Nephron (organoid): ENCODE data around the gene PAK5.

ENCODE experiments used
- H3K27ac Mint-ChIP-seq, 3 experiments: 2 replicates each; pipeline ENCODE4 v1.8.0; 2020; ENCODE audit warnings: mixed read lengths in 3 of 3, mild to moderate bottlenecking in 2 of 3, moderate library complexity in 1 of 3
- H3K27me3 Mint-ChIP-seq: 2 replicates; pipeline ENCODE4 v1.8.0; 2021; ENCODE audit warnings: low read depth, mild to moderate bottlenecking, moderate library complexity, mixed read lengths
- H3K36me3 Mint-ChIP-seq: 2 replicates; pipeline ENCODE4 v1.8.0; 2020; ENCODE audit warnings: low read depth, mixed read lengths
- H3K4me1 Mint-ChIP-seq: 2 replicates; pipeline ENCODE4 v1.8.0; 2020; ENCODE audit warnings: mixed read lengths
- H3K4me3 Mint-ChIP-seq, 3 experiments: 2 replicates each; pipeline ENCODE4 v1.8.0; 2020; ENCODE audit warnings: mild to moderate bottlenecking in 3 of 3, mixed read lengths in 3 of 3, moderate library complexity in 2 of 3
- H3K9me3 Mint-ChIP-seq: 2 replicates; pipeline ENCODE4 v1.8.0; 2020; ENCODE audit warnings: mixed read lengths
- TF ChIP-seq, protein P1 (sequence below), 3 experiments: fragments of 200-600 bp; sonication (generic); IDR thresholded peaks; one replicate each; pipeline ENCODE4 v1.5.0; 2021; ENCODE audit warnings: antibody characterized with exemption in 3 of 3; ENCODE audit not compliant: unreplicated experiment in 3 of 3

Gene PAK5

GRCh38 chr20:9517297-9518162, 321.3 kb downstream of the PAK5 start:
- peak overlapping the region; percentile 23 to 88 (median 53) for H3K4me3 Mint-ChIP-seq
- TF ChIP-seq, protein P1, sequence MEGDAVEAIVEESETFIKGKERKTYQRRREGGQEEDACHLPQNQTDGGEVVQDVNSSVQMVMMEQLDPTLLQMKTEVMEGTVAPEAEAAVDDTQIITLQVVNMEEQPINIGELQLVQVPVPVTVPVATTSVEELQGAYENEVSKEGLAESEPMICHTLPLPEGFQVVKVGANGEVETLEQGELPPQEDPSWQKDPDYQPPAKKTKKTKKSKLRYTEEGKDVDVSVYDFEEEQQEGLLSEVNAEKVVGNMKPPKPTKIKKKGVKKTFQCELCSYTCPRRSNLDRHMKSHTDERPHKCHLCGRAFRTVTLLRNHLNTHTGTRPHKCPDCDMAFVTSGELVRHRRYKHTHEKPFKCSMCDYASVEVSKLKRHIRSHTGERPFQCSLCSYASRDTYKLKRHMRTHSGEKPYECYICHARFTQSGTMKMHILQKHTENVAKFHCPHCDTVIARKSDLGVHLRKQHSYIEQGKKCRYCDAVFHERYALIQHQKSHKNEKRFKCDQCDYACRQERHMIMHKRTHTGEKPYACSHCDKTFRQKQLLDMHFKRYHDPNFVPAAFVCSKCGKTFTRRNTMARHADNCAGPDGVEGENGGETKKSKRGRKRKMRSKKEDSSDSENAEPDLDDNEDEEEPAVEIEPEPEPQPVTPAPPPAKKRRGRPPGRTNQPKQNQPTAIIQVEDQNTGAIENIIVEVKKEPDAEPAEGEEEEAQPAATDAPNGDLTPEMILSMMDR (IDR thresholded peaks at IDR 0.05; ENCODE audit: unreplicated experiment in 3 of 3) = no peak
- H3K9me3 Mint-ChIP-seq = no peaks in the 10 kb centered on the region
- peaks cover 80% of the 10 kb centered on the region for H3K27me3 Mint-ChIP-seq
- H3K36me3 Mint-ChIP-seq = no peaks in the 10 kb centered on the region
- H3K4me1 Mint-ChIP-seq = peaks cover 31% of the 10 kb centered on the region
- H3K27ac Mint-ChIP-seq = no peak overlapping the region

DNA sequence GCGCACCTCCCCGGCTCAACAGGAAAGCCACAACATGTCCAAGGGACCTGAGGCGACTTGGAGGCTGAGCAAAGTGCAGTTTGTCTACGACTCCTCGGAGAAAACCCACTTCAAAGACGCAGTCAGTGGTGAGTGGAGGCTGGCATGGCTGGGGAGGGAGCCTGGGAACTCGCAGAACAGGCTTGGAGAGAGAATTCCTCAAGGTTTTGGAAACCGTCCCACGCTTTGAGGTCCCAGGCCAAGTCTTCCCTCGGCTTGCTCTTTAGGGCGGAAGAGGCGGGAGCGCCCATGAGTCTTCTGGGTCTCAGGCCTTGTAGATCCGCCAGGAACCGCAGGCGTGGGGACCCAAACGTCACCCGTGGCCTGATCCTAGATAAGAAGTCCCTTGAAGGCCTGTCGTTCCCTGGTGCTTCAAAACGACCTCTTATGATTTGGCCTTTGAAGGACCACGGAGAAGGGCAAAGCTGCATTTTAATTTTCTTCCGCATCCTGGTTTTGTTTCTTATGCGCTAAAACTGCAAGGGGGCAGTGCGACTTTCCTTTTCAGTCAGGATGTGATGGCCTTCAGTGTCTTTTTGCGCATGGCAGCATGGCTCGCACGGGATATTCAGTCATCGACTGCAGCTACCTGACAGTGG, 322.5 kb downstream of the PAK5 start:
- Mint-ChIP-seq H3K9me3 (no peaks in the 10 kb centered on the region), H3K27ac (peak overlapping the region; percentile 6 to 67 (median 32)), H3K36me3 (no peaks in the 10 kb centered on the region), H3K27me3 (peaks cover 90% of the 10 kb centered on the region), H3K4me1 (peaks cover 31% of the 10 kb centered on the region), H3K4me3 (peak overlapping the region; percentile 88 to 90 (median 88))
- TF ChIP-seq, protein P1 (IDR thresholded peaks at IDR 0.05; ENCODE audit: unreplicated experiment in 3 of 3) = no peak

- Mint-ChIP-seq H3K4me1 (peaks cover 31% of the 10 kb centered on the region), H3K4me3 (peak overlapping the region; percentile 88 to 90 (median 88)), H3K9me3 (no peaks in the 10 kb centered on the region), H3K27me3 (peaks cover 92% of the 10 kb centered on the region), H3K36me3 (no peaks in the 10 kb centered on the region), H3K27ac (peak overlapping the region in 2 of 3 experiments; percentile 28 to 73)
- TF ChIP-seq, protein P1 (IDR thresholded peaks at IDR 0.05; ENCODE audit: unreplicated experiment in 3 of 3) = no peak
These were observed 323.1 kb downstream of the PAK5 start for GRCh38 chr20:9515741-9516233.

GRCh38 chr20:9515214-9515585, 323.7 kb downstream of the PAK5 start:
- Mint-ChIP-seq H3K4me3 (peak overlapping the region; percentile 88 to 90 (median 88)), H3K27me3 (peaks cover 95% of the 10 kb centered on the region), H3K27ac (peak overlapping the region in 2 of 3 experiments; percentile 28 to 73), H3K36me3 (no peaks in the 10 kb centered on the region), H3K4me1 (peaks cover 31% of the 10 kb centered on the region), H3K9me3 (no peaks in the 10 kb centered on the region)
- TF ChIP-seq, protein P1 (IDR thresholded peaks at IDR 0.05; ENCODE audit: unreplicated experiment in 3 of 3) = no peak

GRCh38 chr20:9514461-9515213, 324.2 kb downstream of the PAK5 start, which contains the start of gene LAMP5:
Gene LAMP5 (plus strand): TSS chr20:9514590. CDS start chr20:9514853, 263 bp downstream.
- H3K27ac Mint-ChIP-seq = peak within 1 kb of the TSS in 2 of 3 experiments; percentile 28 to 73
- H3K9me3 Mint-ChIP-seq = no peaks in the 10 kb centered on the region
- H3K4me3 Mint-ChIP-seq = peak within 1 kb of the TSS; percentile 88 to 90 (median 88)
- H3K27me3 Mint-ChIP-seq = peaks cover 97% of the 10 kb centered on the region
- H3K36me3 Mint-ChIP-seq = no peaks in the 10 kb centered on the region
- H3K4me1 Mint-ChIP-seq = peaks cover 31% of the 10 kb centered on the region
- TF ChIP-seq, protein P1 (IDR thresholded peaks at IDR 0.05; ENCODE audit: unreplicated experiment in 3 of 3) = no peak
